ENCODE measurements around the gene CCM2.
"Not testable (repeated sequence)": the region's sequence is repeated elsewhere in the genome, so short reads cannot be mapped to it uniquely, and the experiment has no call there.

CCM2 gene

DNA sequence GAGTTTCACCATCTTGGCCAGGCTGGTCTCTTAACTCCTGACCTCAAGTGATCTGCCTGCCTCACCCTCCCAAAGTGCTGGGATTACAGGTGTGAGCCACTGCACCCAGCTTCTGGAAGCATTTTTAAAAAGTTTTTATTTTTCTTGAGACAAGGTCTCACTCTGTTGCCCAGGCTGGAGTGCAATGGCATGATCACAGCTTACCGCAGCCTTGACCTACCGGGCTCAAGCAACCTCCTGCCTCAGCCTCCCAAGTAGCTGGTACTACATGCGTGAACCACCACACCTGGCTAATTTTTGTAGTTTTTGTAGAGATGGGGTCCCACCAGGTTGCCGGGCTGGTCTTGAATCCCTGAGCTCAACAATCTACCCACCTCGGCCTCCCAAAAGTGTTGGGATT, 34.7 kb downstream of the CCM2 start:
- not testable (repeated sequence) for DNase-seq (ENCODE audit: low spot score)

DNA sequence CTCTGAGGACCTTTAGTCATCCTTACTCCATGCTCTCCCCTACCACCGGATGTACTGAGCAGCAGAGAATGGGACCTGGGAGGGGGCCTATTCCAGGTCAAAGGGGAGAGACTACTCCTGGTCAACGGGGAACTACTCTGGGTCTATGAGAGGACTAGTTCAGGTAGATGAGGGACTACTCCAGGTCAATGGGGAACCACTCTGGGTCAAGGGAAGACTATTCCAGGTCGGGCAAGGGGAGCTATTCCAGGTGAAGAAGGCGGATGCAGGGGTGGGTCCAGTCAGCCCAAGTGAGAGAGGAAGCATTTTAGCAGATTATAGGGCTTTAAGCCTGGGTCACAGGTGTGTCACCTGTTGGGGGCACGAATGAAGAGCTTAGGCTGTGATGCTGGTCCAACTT, 35.4 kb downstream of the CCM2 start:
- no peak for DNase-seq (ENCODE audit: low spot score)

GRCh38 chr7:45035893-45036292, 35.9 kb downstream of the CCM2 start:
- no peak for DNase-seq (ENCODE audit: low spot score)

- peak; percentile 37 for DNase-seq (ENCODE audit: low spot score)
Observed at GRCh38 chr7:45036317-45036716, 36.3 kb downstream of the CCM2 start.

DNA sequence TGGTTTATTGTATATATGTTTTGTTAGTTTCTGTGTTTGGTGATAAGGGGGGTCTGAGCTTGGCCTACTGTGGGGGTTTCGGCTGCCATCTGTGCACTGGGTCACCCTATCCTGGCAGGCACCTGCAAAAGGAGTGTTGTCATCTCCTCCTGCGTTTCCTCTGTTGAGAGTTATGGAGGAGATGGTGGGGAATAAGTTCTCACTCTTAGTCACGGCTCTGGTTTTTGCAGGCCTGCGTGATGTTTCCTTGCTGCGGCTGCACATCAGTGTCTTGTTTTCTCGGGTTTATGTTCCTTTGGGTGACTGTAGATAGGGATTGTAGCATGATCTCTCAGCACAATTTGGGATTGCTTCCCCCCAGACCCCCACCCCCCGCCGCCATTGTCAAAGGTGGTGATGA, 36.8 kb downstream of the CCM2 start:
- DNase-seq (ENCODE audit: low spot score) = no peak

DNA sequence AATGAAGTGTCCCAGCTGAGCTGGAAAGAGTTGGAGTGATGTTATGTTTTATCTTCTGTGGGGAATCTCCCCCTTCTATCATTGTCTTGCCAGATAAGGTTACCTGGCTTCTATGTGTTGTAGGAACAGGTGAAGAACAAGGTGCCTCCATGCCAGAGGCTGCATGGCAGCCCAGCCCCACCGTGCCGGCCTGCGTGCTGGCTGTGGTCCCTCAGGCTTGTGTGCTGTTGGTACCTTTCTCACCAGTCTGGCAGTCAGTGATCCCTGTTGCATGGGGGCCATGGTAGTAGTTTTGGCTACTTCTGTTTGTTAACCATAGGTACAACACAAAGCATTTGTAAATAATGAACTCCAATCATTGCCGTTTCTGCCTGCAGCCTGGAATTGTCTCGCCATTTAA, 37.9 kb downstream of the CCM2 start:
- no peak for DNase-seq (ENCODE audit: low spot score)

GRCh38 chr7:45039106-45039505, 39.1 kb downstream of the CCM2 start:
- no peak for DNase-seq (ENCODE audit: low spot score)

GRCh38 chr7:45044338-45044737, 44.3 kb downstream of the CCM2 start:
- no peak for DNase-seq (ENCODE audit: low spot score)

DNA sequence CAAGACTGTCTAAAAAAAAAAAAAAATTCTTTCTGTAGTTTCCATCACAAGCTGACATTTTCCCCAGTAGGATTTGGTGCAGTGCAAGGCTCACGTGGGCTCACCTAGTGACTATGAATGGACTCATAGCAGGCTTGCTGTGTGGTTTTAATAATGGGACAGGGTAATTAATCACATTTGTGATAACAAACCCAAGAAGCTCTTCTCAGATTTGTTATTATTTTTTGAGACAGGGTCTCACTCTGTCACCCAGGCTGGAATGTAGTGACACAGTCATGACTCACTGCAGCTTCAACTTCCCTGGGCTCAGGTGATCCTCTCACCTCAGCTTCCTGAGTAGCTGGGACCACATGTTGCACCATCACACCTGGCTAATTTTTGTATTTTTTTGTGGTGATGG, 48.7 kb downstream of the CCM2 start:
- no peak for DNase-seq (ENCODE audit: low spot score)

DNA sequence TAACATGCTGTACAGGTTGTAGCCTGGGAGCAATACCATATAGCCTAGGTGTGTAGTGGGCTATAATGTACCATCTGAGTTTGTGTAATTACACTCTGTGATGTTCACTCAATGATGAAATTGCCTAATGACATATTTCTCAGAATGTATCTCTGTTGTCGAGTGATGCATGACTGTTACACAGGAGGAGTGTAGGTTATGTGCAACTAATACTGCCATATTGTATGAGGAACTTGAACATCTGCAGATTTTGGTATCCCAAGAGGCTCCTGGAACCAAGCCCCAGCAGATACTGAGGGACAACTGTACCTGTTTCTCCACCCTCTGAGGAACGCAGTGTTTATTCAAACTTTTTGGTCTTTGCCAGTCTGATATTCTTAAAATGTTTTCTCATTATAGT, 50.2 kb downstream of the CCM2 start:
- no peak for DNase-seq (ENCODE audit: low spot score)

DNA sequence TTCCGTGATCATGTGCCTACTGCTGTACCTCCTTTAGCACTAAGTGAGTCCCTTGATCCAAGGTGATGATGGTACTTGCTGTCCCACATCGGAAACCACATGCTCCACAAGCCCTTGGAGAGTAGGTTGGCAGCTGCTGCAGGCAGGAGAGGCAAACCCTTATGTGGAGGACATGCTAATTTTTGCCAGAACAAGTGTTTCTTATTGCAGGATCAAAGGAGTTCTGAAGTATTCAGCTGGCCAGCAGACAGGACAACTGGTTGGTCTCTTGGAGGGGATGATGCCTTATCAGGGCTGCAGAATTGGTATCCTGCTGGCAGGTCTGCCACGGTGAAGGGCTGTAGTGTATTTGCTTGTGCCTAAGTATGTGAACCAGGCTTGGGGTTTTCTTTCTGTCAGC, 52.0 kb downstream of the CCM2 start:
- no peak for DNase-seq (ENCODE audit: low spot score)

DNA sequence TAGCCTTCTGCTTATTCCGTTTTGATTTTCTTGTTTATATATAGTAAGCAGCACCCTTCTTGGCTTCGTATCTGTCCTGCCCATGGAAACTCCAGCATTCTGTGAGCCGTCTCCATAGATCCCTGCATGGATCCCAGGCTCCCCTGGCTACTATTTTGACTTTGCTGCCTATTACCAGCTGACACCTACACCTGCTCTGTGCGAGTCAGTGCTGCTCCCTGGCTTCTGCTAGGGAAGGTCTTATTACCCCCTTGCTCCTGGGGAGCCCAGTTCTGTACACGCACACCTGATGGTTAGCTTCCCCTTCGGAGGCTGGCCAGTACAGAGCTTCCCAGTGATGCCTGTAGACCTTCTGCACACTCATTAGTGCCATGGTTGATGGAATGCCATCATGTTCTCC, 53.4 kb downstream of the CCM2 start:
- DNase-seq (ENCODE audit: low spot score) = no peak

DNA sequence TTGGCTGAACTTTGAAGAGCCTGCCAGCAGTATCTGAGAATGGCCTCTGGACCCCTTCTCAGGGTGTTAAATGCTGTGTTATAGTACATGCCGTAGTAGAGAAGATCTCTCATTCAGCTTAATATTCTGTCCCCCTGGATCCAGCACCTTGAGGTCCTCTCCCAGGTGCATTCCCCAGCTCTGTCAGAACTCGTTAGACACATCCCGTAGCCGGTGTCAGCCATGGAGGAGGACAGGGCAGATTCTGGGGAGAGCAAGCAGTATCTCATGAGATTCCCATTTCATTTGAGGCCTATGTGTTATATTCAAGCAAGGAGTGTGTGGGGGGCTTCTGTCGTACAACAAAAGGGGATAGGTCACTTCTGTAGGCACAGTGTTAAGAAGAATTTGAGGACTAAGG, 53.9 kb downstream of the CCM2 start:
- no peak for DNase-seq (ENCODE audit: low spot score)

GRCh38 chr7:45054442-45054841, 54.4 kb downstream of the CCM2 start:
- DNase-seq (ENCODE audit: low spot score) = no peak

DNA sequence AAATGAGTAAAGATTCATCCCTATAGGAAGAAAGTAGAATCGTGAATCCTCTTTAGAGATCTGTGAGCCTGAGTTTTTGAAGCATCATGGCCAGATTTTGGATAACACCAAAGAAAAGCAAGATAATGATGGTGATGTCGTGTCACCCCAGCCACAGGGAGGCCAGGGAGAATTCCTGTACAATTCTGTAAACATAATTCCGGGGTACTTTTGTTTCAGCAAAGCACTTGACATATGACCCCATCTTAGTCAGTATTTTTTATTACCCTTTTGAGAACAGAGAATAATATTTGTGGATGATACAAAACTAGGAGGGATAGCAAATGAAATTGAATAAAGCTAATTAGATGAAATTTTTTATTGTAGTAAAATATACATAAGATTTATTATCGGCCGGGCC, 55.0 kb downstream of the CCM2 start:
- no peak for DNase-seq (ENCODE audit: low spot score)

- no peak for DNase-seq (ENCODE audit: low spot score)
Observed at GRCh38 chr7:45055594-45056219, 55.7 kb downstream of the CCM2 start.

DNA sequence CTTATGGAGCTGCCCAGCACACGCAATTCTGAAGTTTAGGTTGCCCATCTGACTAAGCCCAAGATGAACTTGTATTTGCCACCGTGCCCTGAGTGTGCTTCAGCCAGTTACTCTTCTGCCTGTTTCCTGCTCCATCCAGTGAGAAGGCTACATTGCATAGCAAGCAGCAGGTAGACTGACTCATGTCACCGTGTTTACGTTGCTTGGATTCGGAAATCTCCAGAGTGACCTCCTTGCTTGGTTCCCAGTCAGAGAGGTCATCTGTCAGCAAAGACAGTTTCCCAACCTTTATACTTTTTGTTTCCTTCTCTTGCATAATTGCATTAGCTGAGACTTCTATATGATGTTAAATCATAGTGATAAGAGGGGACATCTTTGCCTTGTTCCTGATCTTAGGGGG, 57.9 kb downstream of the CCM2 start:
- no peak for DNase-seq (ENCODE audit: low spot score)

DNA sequence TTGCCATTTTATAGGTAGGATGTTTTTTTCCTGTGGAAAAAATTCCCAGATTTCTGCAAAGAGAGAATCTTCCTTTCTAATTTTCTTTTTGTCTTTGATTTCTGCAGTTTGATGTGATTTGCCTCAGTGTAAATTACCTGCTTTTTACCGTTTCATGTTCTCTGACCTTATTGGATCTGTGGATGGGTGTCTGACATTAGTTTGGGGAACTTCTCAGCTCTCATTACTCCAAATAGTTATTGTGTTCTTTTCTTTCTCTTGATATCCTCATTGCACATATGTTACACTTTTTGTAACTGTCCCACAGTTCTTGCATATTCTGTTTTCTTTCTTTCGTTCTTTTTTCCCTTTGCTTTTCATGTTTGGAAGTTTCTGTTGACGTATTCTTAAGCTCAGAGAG, 60.3 kb downstream of the CCM2 start:
- no peak for DNase-seq (ENCODE audit: low spot score)

DNA sequence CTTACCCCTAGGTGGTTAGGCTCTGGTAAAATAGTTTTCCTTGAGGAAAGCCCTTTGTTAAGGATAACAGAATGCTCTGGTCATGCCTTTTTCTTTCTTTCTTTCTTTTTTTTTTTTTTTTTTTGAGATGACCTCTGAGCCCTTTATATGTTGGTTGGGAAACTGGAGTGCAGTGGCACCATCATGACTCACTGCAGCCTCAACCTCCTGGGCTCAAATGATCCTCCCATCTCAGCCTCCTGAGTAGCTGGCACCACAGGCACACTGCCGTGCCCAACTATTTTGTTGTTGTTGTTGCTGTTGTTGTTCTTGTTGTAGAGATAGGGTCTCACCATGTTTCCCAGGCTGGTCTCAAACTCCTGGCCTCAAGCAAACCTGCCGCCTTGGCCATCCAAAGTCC, 61.4 kb downstream of the CCM2 start:
- DNase-seq (ENCODE audit: low spot score) = no peak

DNA sequence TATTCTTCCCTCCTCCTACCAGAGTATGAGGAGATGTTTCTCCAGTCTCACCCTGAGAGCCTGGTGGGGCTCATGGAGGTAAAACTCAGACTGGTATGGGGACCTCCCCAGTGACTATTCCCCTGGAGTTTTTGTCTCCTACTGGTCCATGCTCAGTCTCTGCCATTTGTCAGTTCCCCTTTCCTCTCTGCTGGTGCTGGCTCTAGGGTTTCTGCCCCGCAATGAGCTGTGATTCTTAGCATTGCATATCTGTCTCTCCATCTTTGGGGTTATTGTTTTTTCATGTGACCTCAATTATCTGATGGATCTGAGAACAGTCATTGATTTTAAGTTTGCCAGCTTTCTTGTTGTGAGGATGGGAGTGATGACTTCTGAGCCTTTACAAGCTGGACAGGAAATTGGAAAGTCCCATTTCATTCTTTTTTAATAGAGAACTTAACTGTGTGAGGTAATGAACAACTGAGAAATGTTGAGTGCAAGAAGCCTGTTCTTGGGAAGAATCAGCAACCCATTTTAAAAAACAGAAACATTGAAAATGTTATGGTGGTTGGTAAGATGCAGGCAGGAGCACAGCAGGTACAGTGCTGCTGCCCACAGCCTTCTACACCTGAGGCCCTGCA, 61.9 kb downstream of the CCM2 start:
- no peak for DNase-seq (ENCODE audit: low spot score)

GRCh38 chr7:45064047-45064725, 64.2 kb downstream of the CCM2 start:
- DNase-seq (ENCODE audit: low spot score) = no peak

- no peak for DNase-seq (ENCODE audit: low spot score)
Observed at GRCh38 chr7:45065031-45065995, 65.3 kb downstream of the CCM2 start.

- no peak for DNase-seq (ENCODE audit: low spot score)
Observed at GRCh38 chr7:45066409-45066808, 66.4 kb downstream of the CCM2 start.
